Transverse colon (tissue), 4 donors: ENCODE measurements around the gene SDK1.

Experiments used
- CTCF ChIP-seq, 5 experiments: fragments of 200-600 bp in 3 of 5; fragments of 450-650 bp in 2 of 5; sonication (generic) in 3 of 5; IDR thresholded peaks; 1 replicate in 2 of 5; 2 replicates in 3 of 5; pipeline ENCODE4 v1.5.1; 2016 to 2017; ENCODE audit warnings: antibody characterized with exemption in 5 of 5, inconsistent platforms in 3 of 5, mild to moderate bottlenecking in 2 of 5, moderate library complexity in 1 of 5
- POLR2AphosphoS5 ChIP-seq, 3 donors: sonication (generic); formaldehyde crosslinking; IDR thresholded peaks; one replicate each; pipeline ENCODE4 v1.6.1; 2016; ENCODE audit warnings: antibody characterized with exemption in 3 of 3

GRCh38 chr7:4028221-4028620, 727.2 kb downstream of the SDK1 start:
- TF ChIP-seq CTCF (IDR thresholded peaks at IDR 0.05) (no peak), POLR2AphosphoS5 (IDR thresholded peaks at IDR 0.05) (no peak)
